Cardiac septum (tissue), 1 donor: ENCODE results near the gene CD3D. TPM values are rescaled to one million over a fixed set of nuclear protein-coding genes. Genes with fewer than 3 reads are reported as not detected.
A peak's percentile ranks its signal among the peaks of the same experiment; 100 is the strongest.

ENCODE experiments used
- DNase-seq: peaks from one replicate; pipeline ENCODE4 v3.0.0-alpha.2; 2020; ENCODE audit warnings: low spot score
- intact Hi-C: fragments of 100-400 bp; cut with DNase I; formaldehyde crosslinking; loops from one replicate; pipeline ENCODE4 v1.14.0; 2022
- long read RNA-seq: library from polyadenylated mRNA; unstranded; transcript quantifications from one replicate; pipeline ENCODE4 v2.0.0, GENCODE V29; 2021
- total RNA-seq: library from RNA; stranded (reverse); fragmentation: NEBNext Ultra II Directional; extraction: Animal tissue kit (Norgen Biotek cat#: 25700); gene quantifications from one replicate; pipeline ENCODE4 v1.2.1, GENCODE V29; 2021
- donor health status: DM: no; HTN: no; CAD: no.

The CD3D gene
- total RNA-seq: 0.62 TPM
- long read RNA-seq: 0 reads

GRCh38 chr11:118342503-118343161 lies at the start of gene CD3D:
Gene CD3D (minus strand): TSS chr11:118342705. CDS start chr11:118342607, 98 bp downstream.
- intact Hi-C loops: no loop called here

GRCh38 chr11:118383657-118384056 lies 41.2 kb upstream of the CD3D start:
- intact Hi-C loops: no loop called here
- DNase-seq: no peak

More at GRCh38 chr11:118342503-118343161, at the start of gene CD3D:
- DNase-seq: no peak

- no peak for DNase-seq
- intact Hi-C loops: no loop called here
Observed at GRCh38 chr11:118382954-118383353, 40.4 kb upstream of the CD3D start.

- DNase-seq: no peak
- intact Hi-C loops: no loop called here
Observed at GRCh38 chr11:118380571-118380970, 38.1 kb upstream of the CD3D start.

GRCh38 chr11:118379497-118379896 lies 37.0 kb upstream of the CD3D start:
- no peak for DNase-seq
- intact Hi-C loops: no loop called here

- intact Hi-C loops: no loop called here
- DNase-seq: no peak
Observed at GRCh38 chr11:118375978-118376377, 33.5 kb upstream of the CD3D start.

- intact Hi-C loops: no loop called here
- no peak for DNase-seq
Observed at GRCh38 chr11:118374729-118375128, 32.2 kb upstream of the CD3D start.

GRCh38 chr11:118373871-118374270 lies 31.4 kb upstream of the CD3D start:
- intact Hi-C loops: no loop called here
- DNase-seq: no peak

GRCh38 chr11:118373263-118373662 lies 30.8 kb upstream of the CD3D start:
- intact Hi-C loops: no loop called here
- no peak for DNase-seq

GRCh38 chr11:118370774-118371173 lies 28.3 kb upstream of the CD3D start:
- no peak for DNase-seq
- intact Hi-C loops: no loop called here

- intact Hi-C loops: no loop called here
- no peak for DNase-seq
Observed at GRCh38 chr11:118366287-118366686, 23.8 kb upstream of the CD3D start.

GRCh38 chr11:118364956-118365615 lies 22.6 kb upstream of the CD3D start:
- intact Hi-C loops: loop anchor here (5.0 kb wide), 1 partner anchor 218 kb away; no protein-coding TSS in a partner anchor
- DNase-seq: no peak

- DNase-seq: peak; percentile 97
- intact Hi-C loops: no loop called here
Observed at GRCh38 chr11:118359295-118359958, 16.9 kb upstream of the CD3D start, which contains the start of gene UBE4A. Gene UBE4A (plus strand): TSS chr11:118359600. CDS start chr11:118365081, 5,481 bp downstream.

- no peak for DNase-seq
Observed at GRCh38 chr11:118358071-118358470, 15.6 kb upstream of the CD3D start.

GRCh38 chr11:118353084-118353710 lies 10.7 kb upstream of the CD3D start:
- no peak for DNase-seq
- intact Hi-C loops: loop anchor here (2.0 to 5.0 kb wide), 2 partner anchors 56 to 154 kb away; no protein-coding TSS in a partner anchor

More at GRCh38 chr11:118358071-118358470, 15.6 kb upstream of the CD3D start:
- intact Hi-C loops: no loop called here

- no peak for DNase-seq
- intact Hi-C loops: no loop called here
Observed at GRCh38 chr11:118349475-118349874, 7.0 kb upstream of the CD3D start.

GRCh38 chr11:118343981-118344515 lies 1.5 kb upstream of the CD3D start, which contains the start of gene CD3G:
Gene CD3G (plus strand): TSS chr11:118344344. CDS start chr11:118344424, 80 bp downstream.
- intact Hi-C loops: no loop called here
- no peak for DNase-seq

GRCh38 chr11:118343248-118343647 lies 743 bp upstream of the CD3D start:
- DNase-seq: no peak
- intact Hi-C loops: no loop called here

- intact Hi-C loops: no loop called here
- DNase-seq: no peak
Observed at GRCh38 chr11:118341815-118342489, 553 bp downstream of the CD3D start.
